GM21619 (cell line): Measurements from ENCODE around the gene PVALEF.

ENCODE experiments used
- ATAC-seq: cut with Tn5 transposase; IDR thresholded peaks from one replicate; pipeline ENCODE4 v1.9.1; 2021; ENCODE audit not compliant: unreplicated experiment

PVALEF gene

GRCh38 chr17:81180836-81181810, 15.8 kb downstream of the PVALEF start:
- no peak for ATAC-seq

GRCh38 chr17:81181811-81182185, 16.5 kb downstream of the PVALEF start:
- ATAC-seq: no peak

- no peak for ATAC-seq
These were observed 17.3 kb downstream of the PVALEF start for GRCh38 chr17:81182596-81182995.

- ATAC-seq: no peak
These were observed 18.0 kb downstream of the PVALEF start for GRCh38 chr17:81183316-81183715.

GRCh38 chr17:81183807-81184206, 18.5 kb downstream of the PVALEF start:
- ATAC-seq: no peak

GRCh38 chr17:81184555-81184954, 19.2 kb downstream of the PVALEF start:
- ATAC-seq: no peak

- no peak for ATAC-seq
These were observed 20.9 kb downstream of the PVALEF start for GRCh38 chr17:81186203-81186602.

GRCh38 chr17:81187120-81187519, 21.8 kb downstream of the PVALEF start:
- ATAC-seq: no peak

- ATAC-seq: no peak
These were observed 22.5 kb downstream of the PVALEF start for GRCh38 chr17:81187586-81188490.

- ATAC-seq: no peak
These were observed 23.2 kb downstream of the PVALEF start for GRCh38 chr17:81188491-81188840.

GRCh38 chr17:81189016-81189415, 23.7 kb downstream of the PVALEF start:
- no peak for ATAC-seq

- ATAC-seq: no peak
These were observed 24.6 kb downstream of the PVALEF start for GRCh38 chr17:81189670-81190530.

GRCh38 chr17:81190591-81190990, 25.3 kb downstream of the PVALEF start:
- ATAC-seq: no peak

GRCh38 chr17:81191116-81191515, 25.8 kb downstream of the PVALEF start:
- no peak for ATAC-seq

- no peak for ATAC-seq
These were observed 26.3 kb downstream of the PVALEF start for GRCh38 chr17:81191646-81192045.

GRCh38 chr17:81192386-81193050, 27.2 kb downstream of the PVALEF start:
- no peak for ATAC-seq

- no peak for ATAC-seq
These were observed 27.7 kb downstream of the PVALEF start for GRCh38 chr17:81193051-81193410.

- no peak for ATAC-seq
These were observed 28.3 kb downstream of the PVALEF start for GRCh38 chr17:81193470-81194224.

- ATAC-seq: no peak
These were observed 29.0 kb downstream of the PVALEF start for GRCh38 chr17:81194225-81194760.
